ENCODE results near the gene TTC5.
A peak's percentile ranks its signal among the peaks of the same experiment; 100 is the strongest.
"Not testable (repeated sequence)": the region's sequence is repeated elsewhere in the genome, so short reads cannot be mapped to it uniquely, and the experiment has no call there.

Gene TTC5

GRCh38 chr14:20305265-20306078 is at the start of gene TTC5:
TTC5 (minus strand) TSS chr14:20305951; CDS start chr14:20305937, 14 bp downstream.
- peak; percentile 92 for DNase-seq

- DNase-seq: no peak
Measured at GRCh38 chr14:20350860-20351259, 45.1 kb upstream of the TTC5 start.

GRCh38 chr14:20350282-20350681 is 44.5 kb upstream of the TTC5 start:
- no peak for DNase-seq

- DNase-seq: no peak
Measured at GRCh38 chr14:20347747-20348146, 42.0 kb upstream of the TTC5 start.

GRCh38 chr14:20346713-20347112 is 41.0 kb upstream of the TTC5 start:
- no peak for DNase-seq

- no peak for DNase-seq
Measured at GRCh38 chr14:20345366-20345765, 39.6 kb upstream of the TTC5 start.

- DNase-seq: no peak
Measured at GRCh38 chr14:20343862-20344220, 38.1 kb upstream of the TTC5 start.

GRCh38 chr14:20343092-20343861 is 37.5 kb upstream of the TTC5 start, which contains the start of gene PARP2:
PARP2 (plus strand) TSS chr14:20343635; CDS start chr14:20343642, 7 bp downstream.
- DNase-seq: peak; percentile 95

- no peak for DNase-seq
Measured at GRCh38 chr14:20341646-20342045, 35.9 kb upstream of the TTC5 start.

- not testable (repeated sequence) for DNase-seq
Measured at GRCh38 chr14:20341032-20341431, 35.3 kb upstream of the TTC5 start.

GRCh38 chr14:20334017-20334416 is 28.3 kb upstream of the TTC5 start:
- DNase-seq: no peak

- no peak for DNase-seq
Measured at GRCh38 chr14:20333494-20333841, 27.7 kb upstream of the TTC5 start.

GRCh38 chr14:20332788-20333493 is 27.2 kb upstream of the TTC5 start, which contains the start of gene CCNB1IP1:
CCNB1IP1 (minus strand) TSS chr14:20333279; CDS start chr14:20316523, 16,756 bp downstream.
- DNase-seq: peak; percentile 62

- no peak for DNase-seq
Measured at GRCh38 chr14:20332431-20332787, 26.7 kb upstream of the TTC5 start.

- no peak for DNase-seq
Measured at GRCh38 chr14:20331053-20331613, 25.4 kb upstream of the TTC5 start.

GRCh38 chr14:20329355-20329754 is 23.6 kb upstream of the TTC5 start:
- no peak for DNase-seq

- no peak for DNase-seq
Measured at GRCh38 chr14:20328705-20329104, 23.0 kb upstream of the TTC5 start.

- peak; percentile 45 for DNase-seq
Measured at GRCh38 chr14:20327005-20327869, 21.5 kb upstream of the TTC5 start.

- no peak for DNase-seq
Measured at GRCh38 chr14:20317720-20318119, 12.0 kb upstream of the TTC5 start.

GRCh38 chr14:20314026-20314425 is 8.3 kb upstream of the TTC5 start:
- DNase-seq: no peak

GRCh38 chr14:20306079-20306423 is 300 bp upstream of the TTC5 start:
- no peak for DNase-seq

GRCh38 chr14:20302042-20302755 is 3.6 kb downstream of the TTC5 start:
- DNase-seq: no peak
